Neural cell (in vitro differentiated cells): ENCODE measurements around the gene C1QTNF1. TPM values are rescaled to one million over a fixed set of nuclear protein-coding genes. Genes with fewer than 3 reads are reported as not detected.

ENCODE experiments used
- H2AFZ ChIP-seq: fragments of 200-600, 300-800 bp; sonication (generic), shearing (Covaris generic); 2 replicates; pipeline ENCODE4 v1.6.0; 2014; ENCODE audit warnings: low read depth, mild to moderate bottlenecking, antibody characterized with exemption, low read length, moderate library complexity
- H3F3A ChIP-seq: fragments of 200-600 bp; shearing (Covaris generic); 2 replicates; pipeline ENCODE4 v1.6.1; 2016; ENCODE audit warnings: mild to moderate bottlenecking, moderate library complexity, mixed read lengths, antibody characterized with exemption, low read length; ENCODE audit not compliant: insufficient read depth, poor library complexity, severe bottlenecking
- H3K27ac ChIP-seq: fragments of 200-600, 300-800 bp; sonication (generic), shearing (Covaris generic); 2 replicates; pipeline ENCODE4 v1.5.1; 2014; ENCODE audit warnings: mild to moderate bottlenecking, low read length, moderate library complexity
- H3K27me3 ChIP-seq: fragments of 300-800, 200-600 bp; sonication (generic), shearing (Covaris generic); 2 replicates; pipeline ENCODE4 v1.6.0; 2014; ENCODE audit warnings: mild to moderate bottlenecking, low read depth, low read length, moderate library complexity; ENCODE audit not compliant: insufficient read depth
- H3K36me3 ChIP-seq: fragments of 300-800, 200-600 bp; sonication (generic), shearing (Covaris generic); 2 replicates; pipeline ENCODE4 v1.5.1; 2014; ENCODE audit warnings: mild to moderate bottlenecking, antibody characterized with exemption, low read length, moderate library complexity; ENCODE audit not compliant: insufficient read depth
- H3K4me2 ChIP-seq: fragments of 300-800, 200-600 bp; sonication (generic), shearing (Covaris generic); 2 replicates; pipeline ENCODE4 v1.6.0; 2014; ENCODE audit warnings: mild to moderate bottlenecking, low read length
- H3K4me3 ChIP-seq: fragments of 300-800, 200-600 bp; sonication (generic), shearing (Covaris generic); 2 replicates; pipeline ENCODE4 v1.5.1; 2014; ENCODE audit warnings: mild to moderate bottlenecking, low read length, moderate library complexity
- H3K79me2 ChIP-seq: fragments of 200-600 bp; shearing (Covaris generic); replicated peaks from 2 replicates; pipeline ENCODE4 v1.6.0; 2014; ENCODE audit warnings: mild to moderate bottlenecking, low read length, moderate library complexity; ENCODE audit not compliant: insufficient read depth
- H3K9ac ChIP-seq: fragments of 300-800, 200-600 bp; sonication (generic), shearing (Covaris generic); 2 replicates; pipeline ENCODE4 v1.6.1; 2016; ENCODE audit warnings: mild to moderate bottlenecking, low read length, mixed read lengths
- H3K9me2 ChIP-seq: fragments of 200-600 bp; shearing (Covaris generic); 2 replicates; pipeline ENCODE4 v1.6.1; 2016; ENCODE audit warnings: mild to moderate bottlenecking, low read length, mixed read lengths; ENCODE audit not compliant: insufficient read depth
- H3K9me3 ChIP-seq: fragments of 200-600, 300-800 bp; sonication (generic), shearing (Covaris generic); 2 replicates; pipeline ENCODE4 v1.6.1; 2016; ENCODE audit warnings: mild to moderate bottlenecking, mixed run types, low read length, moderate library complexity, mixed read lengths
- H4K20me1 ChIP-seq: fragments of 200-600 bp; shearing (Covaris generic); 2 replicates; pipeline ENCODE4 v1.6.1; 2016; ENCODE audit warnings: mild to moderate bottlenecking, mixed run types; ENCODE audit not compliant: insufficient read depth
- EP300 ChIP-seq: fragments of 450-650 bp; conservative IDR thresholded peaks from 2 replicates; pipeline ENCODE4 v1.6.1; 2014; ENCODE audit warnings: antibody characterized with exemption, mild to moderate bottlenecking, moderate library complexity; ENCODE audit not compliant: poor library complexity, severe bottlenecking
- EZH2 ChIP-seq: fragments of 200-600, 300-800 bp; shearing (Covaris generic), sonication (generic); IDR thresholded peaks from 2 replicates; pipeline ENCODE4 v1.6.1; 2014; ENCODE audit warnings: antibody characterized with exemption, low read length, borderline replicate concordance, mild to moderate bottlenecking; ENCODE audit not compliant: insufficient read depth, poor library complexity, severe bottlenecking
- MXI1 ChIP-seq: fragments of 450-650 bp; conservative IDR thresholded peaks from 2 replicates; pipeline ENCODE4 v1.6.1; 2014; ENCODE audit warnings: antibody characterized with exemption, mild to moderate bottlenecking; ENCODE audit not compliant: poor library complexity, severe bottlenecking
- POLR2AphosphoS5 ChIP-seq: IDR thresholded peaks from 2 replicates; pipeline ENCODE4 v1.6.1; 2012
- RAD21 ChIP-seq: fragments of 450-650 bp; conservative IDR thresholded peaks from 2 replicates; pipeline ENCODE4 v1.6.1; 2014; ENCODE audit warnings: antibody characterized with exemption, mild to moderate bottlenecking, moderate library complexity
- REST ChIP-seq: IDR thresholded peaks from 2 replicates; pipeline ENCODE4 v1.6.1; 2012; ENCODE audit warnings: borderline replicate concordance
- SMC3 ChIP-seq: fragments of 450-650 bp; conservative IDR thresholded peaks from 2 replicates; pipeline ENCODE4 v1.6.1; 2014; ENCODE audit warnings: antibody characterized with exemption, mild to moderate bottlenecking, moderate library complexity; ENCODE audit not compliant: poor library complexity
- TAF1 ChIP-seq: IDR thresholded peaks from 2 replicates; pipeline ENCODE4 v1.6.1; 2012; ENCODE audit warnings: low read depth
- polyA plus RNA-seq: library from polyadenylated mRNA; depleted of rRNA; stranded (reverse); fragments of >200 nt; gene quantifications from 2 replicates; pipeline ENCODE4 v1.2.3, GENCODE V29; 2014
- TF ChIP-seq, protein P1 (sequence below): fragments of 450-650 bp; IDR thresholded peaks from 2 replicates; pipeline ENCODE4 v1.5.1; 2014; ENCODE audit warnings: antibody characterized with exemption, mild to moderate bottlenecking, moderate library complexity; ENCODE audit not compliant: poor library complexity, severe bottlenecking

The C1QTNF1 gene
- polyA plus RNA-seq, 1 donor from 2014 or later: 0.16 TPM

GRCh38 chr17:79027274-79027924, 3.4 kb downstream of the C1QTNF1 start:
- H4K20me1 ChIP-seq: no peaks in the 10 kb centered on the region
- no peaks in the 10 kb centered on the region for H3K9me3 ChIP-seq
- no peaks in the 10 kb centered on the region for H3F3A ChIP-seq
- no peak overlapping the region for H3K9ac ChIP-seq
- TF ChIP-seq, protein P1, sequence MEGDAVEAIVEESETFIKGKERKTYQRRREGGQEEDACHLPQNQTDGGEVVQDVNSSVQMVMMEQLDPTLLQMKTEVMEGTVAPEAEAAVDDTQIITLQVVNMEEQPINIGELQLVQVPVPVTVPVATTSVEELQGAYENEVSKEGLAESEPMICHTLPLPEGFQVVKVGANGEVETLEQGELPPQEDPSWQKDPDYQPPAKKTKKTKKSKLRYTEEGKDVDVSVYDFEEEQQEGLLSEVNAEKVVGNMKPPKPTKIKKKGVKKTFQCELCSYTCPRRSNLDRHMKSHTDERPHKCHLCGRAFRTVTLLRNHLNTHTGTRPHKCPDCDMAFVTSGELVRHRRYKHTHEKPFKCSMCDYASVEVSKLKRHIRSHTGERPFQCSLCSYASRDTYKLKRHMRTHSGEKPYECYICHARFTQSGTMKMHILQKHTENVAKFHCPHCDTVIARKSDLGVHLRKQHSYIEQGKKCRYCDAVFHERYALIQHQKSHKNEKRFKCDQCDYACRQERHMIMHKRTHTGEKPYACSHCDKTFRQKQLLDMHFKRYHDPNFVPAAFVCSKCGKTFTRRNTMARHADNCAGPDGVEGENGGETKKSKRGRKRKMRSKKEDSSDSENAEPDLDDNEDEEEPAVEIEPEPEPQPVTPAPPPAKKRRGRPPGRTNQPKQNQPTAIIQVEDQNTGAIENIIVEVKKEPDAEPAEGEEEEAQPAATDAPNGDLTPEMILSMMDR: no peak
- no peak for TF ChIP-seq MXI1
- TF ChIP-seq EZH2: no peak
- no peak for TF ChIP-seq REST
- TF ChIP-seq RAD21: no peak
- TF ChIP-seq POLR2AphosphoS5: no peak
- TF ChIP-seq SMC3: no peak
- TF ChIP-seq EP300: no peak
- TF ChIP-seq TAF1: no peak
- H2AFZ ChIP-seq: no peak overlapping the region
- H3K9me2 ChIP-seq: no peaks in the 10 kb centered on the region
- no peaks in the 10 kb centered on the region for H3K36me3 ChIP-seq
- peaks cover 24% of the 10 kb centered on the region for H3K27me3 ChIP-seq
- no peak overlapping the region for H3K27ac ChIP-seq
- no peaks in the 10 kb centered on the region for H3K79me2 ChIP-seq
- no peak overlapping the region for H3K4me2 ChIP-seq
- no peak overlapping the region for H3K4me3 ChIP-seq

DNA sequence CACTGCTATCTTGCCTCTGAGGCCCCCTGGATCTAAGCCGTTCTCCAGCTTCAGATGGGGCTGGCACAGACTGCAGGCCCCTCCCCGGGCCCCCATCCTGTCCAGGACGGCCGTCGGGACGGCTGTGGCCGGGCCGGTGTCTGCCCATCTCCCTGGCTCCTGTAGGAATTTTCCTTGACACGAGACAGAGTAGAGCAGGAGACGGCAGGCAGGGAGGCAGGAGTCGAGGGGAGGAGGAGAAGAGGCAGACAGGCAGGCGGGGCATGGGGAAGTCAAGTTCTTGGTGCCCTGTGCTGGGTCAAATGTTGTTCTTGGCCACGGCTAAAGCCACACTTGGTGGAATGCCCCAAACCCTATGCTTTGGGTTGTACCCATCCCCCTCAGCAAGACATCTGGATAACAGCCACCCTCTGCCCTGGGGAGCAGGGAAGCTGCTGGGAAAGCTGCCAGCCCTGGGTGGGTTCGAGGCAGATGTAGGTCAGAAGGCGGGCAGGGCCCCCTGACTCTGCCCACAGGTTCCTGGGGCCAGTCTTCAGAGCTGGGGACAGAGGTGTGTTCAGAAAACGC, 4.0 kb downstream of the C1QTNF1 start:
- TF ChIP-seq REST (no peak), POLR2AphosphoS5 (no peak)
- H3K9me2 ChIP-seq: no peaks in the 10 kb centered on the region
- H3K79me2 ChIP-seq: no peaks in the 10 kb centered on the region
- no peaks in the 10 kb centered on the region for H4K20me1 ChIP-seq
- H3F3A ChIP-seq: no peaks in the 10 kb centered on the region
- no peak overlapping the region for H3K4me2 ChIP-seq
- no peak overlapping the region for H3K9ac ChIP-seq
- no peaks in the 10 kb centered on the region for H3K9me3 ChIP-seq
- no peak overlapping the region for H3K27ac ChIP-seq
- peaks cover 22% of the 10 kb centered on the region for H3K27me3 ChIP-seq
- H3K36me3 ChIP-seq: no peaks in the 10 kb centered on the region
- H2AFZ ChIP-seq: no peak overlapping the region
- no peak overlapping the region for H3K4me3 ChIP-seq
